Measurements from ENCODE around the gene MGAT2. TPM values are rescaled to one million over a fixed set of nuclear protein-coding genes. Genes with fewer than 3 reads are reported as not detected.

The MGAT2 gene
- total and polyA plus RNA-seq, 9 of the 15 experiments (the other 6 are each of a cell fraction or from before 2014, with no cell fraction given), result 0.03 to 33.3 (median 24.6) TPM; not detected in 1

GRCh38 chr14:49633640-49634546 lies 13.3 kb downstream of the MGAT2 start (continued):
- peak; percentile 31 to 63; a peak in 1 of 4 replicates for TF ChIP-seq UBTF (IDR thresholded peaks at IDR 0.05; ENCODE audit: borderline replicate concordance in 1 of 2, low read depth in 2 of 2, low read length in 2 of 2)
- TF ChIP-seq TAF15 (IDR thresholded peaks at IDR 0.05; ENCODE audit: low read depth, low read length), result no peak
- TF ChIP-seq ELF2 (CRISPR knock-in tag; IDR thresholded peaks at IDR 0.05), result 0 out of 2 replicates have a peak, but pooled peaks have one; percentile 22
- TF ChIP-seq HMBOX1 (IDR thresholded peaks at IDR 0.05), result no peak
- TF ChIP-seq HES1 (IDR thresholded peaks at IDR 0.05; ENCODE audit: low read depth), result no peak
- no peak for TF ChIP-seq ATF1 (CRISPR knock-in tag; IDR thresholded peaks at IDR 0.05)
- TF ChIP-seq ATF1 (tag; IDR thresholded peaks at IDR 0.05), result peak; percentile 86
- TF ChIP-seq XRCC3 (IDR thresholded peaks at IDR 0.05), result no peak
- TF ChIP-seq RBM34 (IDR thresholded peaks at IDR 0.05; ENCODE audit: borderline replicate concordance, insufficient read depth, low read length), result no peak
- no peak for TF ChIP-seq ZNF41 (CRISPR knock-in tag; conservative IDR thresholded peaks at IDR 0.05)
- no peak for TF ChIP-seq JUNB (CRISPR knock-in tag; conservative IDR thresholded peaks at IDR 0.05)
- TF ChIP-seq STAT5B (CRISPR knock-in tag; IDR thresholded peaks at IDR 0.05), result no peak
- TF ChIP-seq MITF (IDR thresholded peaks at IDR 0.05), result peak; percentile 20; the same call in 1 of the 2 replicates
- peak; percentile 71 for TF ChIP-seq MAX (CRISPR knock-in tag; IDR thresholded peaks at IDR 0.05)
- no peak for TF ChIP-seq IFI16 (CRISPR knock-in tag; IDR thresholded peaks at IDR 0.05)
- no peak for TF ChIP-seq ZNF77 (CRISPR knock-in tag; IDR thresholded peaks at IDR 0.05)
- TF ChIP-seq CGGBP1 (CRISPR knock-in tag; IDR thresholded peaks at IDR 0.05), result no peak
- no peak for TF ChIP-seq STAT6 (CRISPR knock-in tag; IDR thresholded peaks at IDR 0.05)
- peak; percentile 14 for TF ChIP-seq MEIS2 (IDR thresholded peaks at IDR 0.05; ENCODE audit: partially characterized antibody)
- peak; percentile 20; the same call in 1 of the 2 replicates for TF ChIP-seq ZNF24 (IDR thresholded peaks at IDR 0.05)

Measured in K562 (cell line).